Measurements from ENCODE around the gene SRPX. TPM values are rescaled to one million over a fixed set of nuclear protein-coding genes. Genes with fewer than 3 reads are reported as not detected.
A peak's percentile ranks its signal among the peaks of the same experiment; 100 is the strongest.

Gene SRPX
- total RNA-seq, 2 experiments from 2014 or later = 1.2 to 1.5 TPM

- CTCF ChIA-PET = no interaction called here
Measured at GRCh38 chrX:38232079-38232686, 11.5 kb upstream of the SRPX start.

GRCh38 chrX:38225093-38225492 lies 4.4 kb upstream of the SRPX start:
- ChIA-PET CTCF (no interaction called here), POLR2A (no interaction called here)
- no peak overlapping the region for H3K4me3 Mint-ChIP-seq
- ATAC-seq (no peak), DNase-seq (no peak)
- H3K27ac Mint-ChIP-seq = no peak overlapping the region
- H3K4me1 Mint-ChIP-seq (ENCODE audit: low read depth) = peaks cover 5% of the 10 kb centered on the region
- no peaks in the 10 kb centered on the region for H3K9me3 Mint-ChIP-seq (ENCODE audit: insufficient read depth)
- H3K36me3 Mint-ChIP-seq (ENCODE audit: low read depth) = no peaks in the 10 kb centered on the region
- H3K27me3 Mint-ChIP-seq (ENCODE audit: low read depth) = peaks cover 28% of the 10 kb centered on the region

More at GRCh38 chrX:38232079-38232686, 11.5 kb upstream of the SRPX start:
- Mint-ChIP-seq H3K4me3 (no peak overlapping the region), H3K9me3 (ENCODE audit: insufficient read depth) (no peaks in the 10 kb centered on the region), H3K27me3 (ENCODE audit: low read depth) (peaks cover 16% of the 10 kb centered on the region), H3K4me1 (ENCODE audit: low read depth) (no peaks in the 10 kb centered on the region), H3K27ac (no peak overlapping the region), H3K36me3 (ENCODE audit: low read depth) (no peaks in the 10 kb centered on the region)
- no peak for ATAC-seq
- POLR2A ChIA-PET = no interaction called here
- no peak for DNase-seq

GRCh38 chrX:38224160-38224559 lies 3.5 kb upstream of the SRPX start:
- Mint-ChIP-seq H3K9me3 (ENCODE audit: insufficient read depth) (no peaks in the 10 kb centered on the region), H3K27ac (no peak overlapping the region)

GRCh38 chrX:38221391-38221929 lies 789 bp upstream of the SRPX start:
- ATAC-seq (no peak), DNase-seq (no peak)
- CTCF ChIA-PET = interaction anchor here (1.4 kb wide), 1 partner anchor 105 kb away, joined by 3 read pairs; the partner anchor contains the start of gene RPGR
- H3K27me3 Mint-ChIP-seq (ENCODE audit: low read depth) = peaks cover 40% of the 10 kb centered on the region
- no peak overlapping the region for H3K27ac Mint-ChIP-seq
- no peaks in the 10 kb centered on the region for H3K36me3 Mint-ChIP-seq (ENCODE audit: low read depth)
- no peaks in the 10 kb centered on the region for H3K9me3 Mint-ChIP-seq (ENCODE audit: insufficient read depth)
- peak overlapping the region; percentile 58 for H3K4me3 Mint-ChIP-seq
- POLR2A ChIA-PET = no interaction called here
- peaks cover 7% of the 10 kb centered on the region for H3K4me1 Mint-ChIP-seq (ENCODE audit: low read depth)

More at GRCh38 chrX:38224160-38224559, 3.5 kb upstream of the SRPX start:
- Mint-ChIP-seq H3K4me1 (ENCODE audit: low read depth) (peaks cover 7% of the 10 kb centered on the region), H3K27me3 (ENCODE audit: low read depth) (peaks cover 34% of the 10 kb centered on the region), H3K4me3 (no peak overlapping the region), H3K36me3 (ENCODE audit: low read depth) (no peaks in the 10 kb centered on the region)
- ChIA-PET CTCF (no interaction called here), POLR2A (no interaction called here)
- DNase-seq (no peak), ATAC-seq (no peak)

GRCh38 chrX:38220024-38220414 lies 652 bp downstream of the SRPX start:
- CTCF ChIA-PET = interaction anchor here (0.8 to 1.8 kb wide), 4 partner anchors 10 to 107 kb away, joined by 3 to 9 read pairs (median 4); partner anchors contain the start of gene RPGR
- H3K27ac Mint-ChIP-seq = no peak overlapping the region

GRCh38 chrX:38216642-38217041 lies 4.0 kb downstream of the SRPX start:
- DNase-seq (no peak), ATAC-seq (no peak)
- no peak overlapping the region for H3K27ac Mint-ChIP-seq
- no peaks in the 10 kb centered on the region for H3K36me3 Mint-ChIP-seq (ENCODE audit: low read depth)
- peaks cover 31% of the 10 kb centered on the region for H3K27me3 Mint-ChIP-seq (ENCODE audit: low read depth)
- H3K9me3 Mint-ChIP-seq (ENCODE audit: insufficient read depth) = no peaks in the 10 kb centered on the region
- ChIA-PET POLR2A (no interaction called here), CTCF (no interaction called here)
- no peak overlapping the region for H3K4me3 Mint-ChIP-seq
- H3K4me1 Mint-ChIP-seq (ENCODE audit: low read depth) = peaks cover 7% of the 10 kb centered on the region

More at GRCh38 chrX:38220024-38220414, 652 bp downstream of the SRPX start:
- Mint-ChIP-seq H3K27me3 (ENCODE audit: low read depth) (peaks cover 37% of the 10 kb centered on the region), H3K4me1 (ENCODE audit: low read depth) (peaks cover 7% of the 10 kb centered on the region), H3K36me3 (ENCODE audit: low read depth) (no peaks in the 10 kb centered on the region), H3K9me3 (ENCODE audit: insufficient read depth) (no peaks in the 10 kb centered on the region), H3K4me3 (peak overlapping the region; percentile 58)
- DNase-seq = peak; percentile 55
- ATAC-seq = peak; percentile 82
- POLR2A ChIA-PET = no interaction called here

- no peak for ATAC-seq
- DNase-seq = no peak
- Mint-ChIP-seq H3K27me3 (ENCODE audit: low read depth) (peaks cover 20% of the 10 kb centered on the region), H3K9me3 (ENCODE audit: insufficient read depth) (no peaks in the 10 kb centered on the region), H3K27ac (no peak overlapping the region), H3K4me1 (ENCODE audit: low read depth) (peaks cover 3% of the 10 kb centered on the region), H3K4me3 (no peak overlapping the region), H3K36me3 (ENCODE audit: low read depth) (no peaks in the 10 kb centered on the region)
- ChIA-PET CTCF (no interaction called here), POLR2A (no interaction called here)
Measured at GRCh38 chrX:38214551-38215531, 5.8 kb downstream of the SRPX start.

- Mint-ChIP-seq H3K27me3 (ENCODE audit: low read depth) (peaks cover 16% of the 10 kb centered on the region), H3K36me3 (ENCODE audit: low read depth) (no peaks in the 10 kb centered on the region), H3K4me1 (ENCODE audit: low read depth) (no peaks in the 10 kb centered on the region), H3K27ac (no peak overlapping the region), H3K4me3 (no peak overlapping the region), H3K9me3 (ENCODE audit: insufficient read depth) (no peaks in the 10 kb centered on the region)
- no peak for DNase-seq
- ChIA-PET POLR2A (no interaction called here), CTCF (no interaction called here)
- ATAC-seq = no peak
Measured at GRCh38 chrX:38214044-38214443, 6.6 kb downstream of the SRPX start.

- ChIA-PET POLR2A (no interaction called here), CTCF (no interaction called here)
- Mint-ChIP-seq H3K4me3 (no peak overlapping the region), H3K4me1 (ENCODE audit: low read depth) (no peaks in the 10 kb centered on the region), H3K27ac (no peak overlapping the region), H3K9me3 (ENCODE audit: insufficient read depth) (no peaks in the 10 kb centered on the region), H3K27me3 (ENCODE audit: low read depth) (peaks cover 3% of the 10 kb centered on the region), H3K36me3 (ENCODE audit: low read depth) (no peaks in the 10 kb centered on the region)
- DNase-seq = no peak
- no peak for ATAC-seq
Measured at GRCh38 chrX:38211891-38212635, 8.6 kb downstream of the SRPX start.

- ChIA-PET POLR2A (no interaction called here), CTCF (interaction anchor here (0.6 kb wide), 1 partner anchor 265 kb away, joined by 3 read pairs; no protein-coding TSS in a partner anchor)
- ATAC-seq (no peak), DNase-seq (no peak)
- H3K9me3 Mint-ChIP-seq (ENCODE audit: insufficient read depth) = no peaks in the 10 kb centered on the region
- no peak overlapping the region for H3K4me3 Mint-ChIP-seq
- H3K36me3 Mint-ChIP-seq (ENCODE audit: low read depth) = no peaks in the 10 kb centered on the region
- no peak overlapping the region for H3K27ac Mint-ChIP-seq
- H3K4me1 Mint-ChIP-seq (ENCODE audit: low read depth) = no peaks in the 10 kb centered on the region
- peaks cover 6% of the 10 kb centered on the region for H3K27me3 Mint-ChIP-seq (ENCODE audit: low read depth)
Measured at GRCh38 chrX:38206542-38206941, 14.1 kb downstream of the SRPX start.

- POLR2A ChIA-PET = no interaction called here
- peaks cover 6% of the 10 kb centered on the region for H3K27me3 Mint-ChIP-seq (ENCODE audit: low read depth)
- H3K9me3 Mint-ChIP-seq (ENCODE audit: insufficient read depth) = no peaks in the 10 kb centered on the region
- H3K36me3 Mint-ChIP-seq (ENCODE audit: low read depth) = no peaks in the 10 kb centered on the region
- no peak for ATAC-seq
- DNase-seq = no peak
- no peak overlapping the region for H3K4me3 Mint-ChIP-seq
- CTCF ChIA-PET = interaction anchor here (0.6 kb wide), 1 partner anchor 265 kb away, joined by 3 read pairs; no protein-coding TSS in a partner anchor
- H3K4me1 Mint-ChIP-seq (ENCODE audit: low read depth) = no peaks in the 10 kb centered on the region
- H3K27ac Mint-ChIP-seq = no peak overlapping the region
Measured at GRCh38 chrX:38206036-38206435, 14.6 kb downstream of the SRPX start.
